Suppressor macrophage (primary cell): ENCODE measurements around the gene ARHGAP25.

Experiments
- DNase-seq, 4 experiments: peaks; one replicate each; pipeline ENCODE4 v3.0.0-alpha.2; 2020 to 2022

The ARHGAP25 gene

DNA sequence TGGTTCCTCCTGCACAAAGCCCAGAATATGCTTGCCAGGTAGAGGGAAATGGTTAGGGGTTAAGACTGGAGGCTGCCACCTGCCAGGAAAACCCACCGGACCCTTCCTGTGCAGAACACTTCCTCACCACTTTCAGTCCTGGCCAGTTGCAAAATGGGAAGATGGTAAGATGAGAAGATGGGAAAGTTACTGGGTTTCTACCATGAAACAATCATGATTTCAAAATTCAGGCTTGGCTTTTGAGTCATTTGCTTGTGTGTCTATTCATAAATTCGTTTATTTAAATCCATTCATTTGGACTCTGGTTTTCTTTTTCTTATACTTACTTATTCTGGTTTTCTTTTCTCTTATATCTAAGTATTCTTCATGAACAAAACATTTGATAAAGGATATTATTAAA is 129.4 kb downstream of the ARHGAP25 start:
- no peak for DNase-seq

GRCh38 chr2:68865108-68865507 is 130.5 kb downstream of the ARHGAP25 start:
- DNase-seq, result no peak

- DNase-seq, result peak in 2 of 4 experiments; percentile 21 to 43
Measured at GRCh38 chr2:68870215-68870614, 135.6 kb downstream of the ARHGAP25 start.

GRCh38 chr2:68871159-68871764 is 136.7 kb downstream of the ARHGAP25 start, which contains the start of gene BMP10:
TSS of gene BMP10 (minus strand) at chr2:68871397. CDS start at chr2:68871358, 39 bp downstream.
- no peak for DNase-seq
